Adrenal gland (tissue), 5 donors: Measurements from ENCODE around the gene MAP1LC3A.

Experiments
- POLR2A ChIP-seq, 2 donors: fragments of 450-650 bp; IDR thresholded peaks; one replicate each; pipeline ENCODE4 v1.6.1; 2017; ENCODE audit warnings: antibody characterized with exemption in 2 of 2, mild to moderate bottlenecking in 2 of 2, moderate library complexity in 1 of 2
- TF ChIP-seq, protein P1 (sequence below), 6 experiments: fragments of 450-650 bp in 4 of 6; fragments of 200-600 bp in 2 of 6; sonication (generic) in 1 of 6; IDR thresholded peaks; 1 replicate in 5 of 6; 2 replicates in 1 of 6; pipeline versions ENCODE4 v1.5.1 to v1.8.0; 2016 to 2021; ENCODE audit warnings: antibody characterized with exemption in 6 of 6, mild to moderate bottlenecking in 2 of 6, moderate library complexity in 1 of 6
- donor health status: DM: no; HTN: no; CAD: no.

GRCh38 chr20:34531608-34532265 is 26.8 kb upstream of the MAP1LC3A start:
- TF ChIP-seq, protein P1, sequence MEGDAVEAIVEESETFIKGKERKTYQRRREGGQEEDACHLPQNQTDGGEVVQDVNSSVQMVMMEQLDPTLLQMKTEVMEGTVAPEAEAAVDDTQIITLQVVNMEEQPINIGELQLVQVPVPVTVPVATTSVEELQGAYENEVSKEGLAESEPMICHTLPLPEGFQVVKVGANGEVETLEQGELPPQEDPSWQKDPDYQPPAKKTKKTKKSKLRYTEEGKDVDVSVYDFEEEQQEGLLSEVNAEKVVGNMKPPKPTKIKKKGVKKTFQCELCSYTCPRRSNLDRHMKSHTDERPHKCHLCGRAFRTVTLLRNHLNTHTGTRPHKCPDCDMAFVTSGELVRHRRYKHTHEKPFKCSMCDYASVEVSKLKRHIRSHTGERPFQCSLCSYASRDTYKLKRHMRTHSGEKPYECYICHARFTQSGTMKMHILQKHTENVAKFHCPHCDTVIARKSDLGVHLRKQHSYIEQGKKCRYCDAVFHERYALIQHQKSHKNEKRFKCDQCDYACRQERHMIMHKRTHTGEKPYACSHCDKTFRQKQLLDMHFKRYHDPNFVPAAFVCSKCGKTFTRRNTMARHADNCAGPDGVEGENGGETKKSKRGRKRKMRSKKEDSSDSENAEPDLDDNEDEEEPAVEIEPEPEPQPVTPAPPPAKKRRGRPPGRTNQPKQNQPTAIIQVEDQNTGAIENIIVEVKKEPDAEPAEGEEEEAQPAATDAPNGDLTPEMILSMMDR (IDR thresholded peaks at IDR 0.05): no peak
- TF ChIP-seq POLR2A (IDR thresholded peaks at IDR 0.05): no peak
